Measurements from ENCODE around the gene SPTLC2. TPM values are rescaled to one million over a fixed set of nuclear protein-coding genes. Genes with fewer than 3 reads are reported as not detected.

Gene SPTLC2
- total RNA-seq, 2 donors from 2014 or later = 22.6 to 25.3 TPM

GRCh38 chr14:77488558-77488957 lies 127.9 kb downstream of the SPTLC2 start:
- no peak overlapping the region for H3K27ac ChIP-seq
- no peak for ATAC-seq (ENCODE audit: insufficient number of reproducible peaks, low FRiP score, low read depth)
- H3K4me3 ChIP-seq = no peak overlapping the region
- no peaks in the 10 kb centered on the region for H3K36me3 ChIP-seq
- no peaks in the 10 kb centered on the region for H3K27me3 ChIP-seq (replicated peaks; ENCODE audit: insufficient read depth)
- TF ChIP-seq CTCF (IDR thresholded peaks at IDR 0.05) = no peak
- no peaks in the 10 kb centered on the region for H3K4me1 ChIP-seq (ENCODE audit: control insufficient read depth in 1 of 2, low read depth in 2 of 2)
- H3K9me3 ChIP-seq = no peaks in the 10 kb centered on the region
- no peak for DNase-seq (ENCODE audit: low spot score)

GRCh38 chr14:77485901-77486678 lies 130.3 kb downstream of the SPTLC2 start:
- TF ChIP-seq CTCF (IDR thresholded peaks at IDR 0.05) = no peak
- DNase-seq (ENCODE audit: low spot score) = no peak
- no peak for ATAC-seq (ENCODE audit: insufficient number of reproducible peaks, low FRiP score, low read depth)

GRCh38 chr14:77485256-77485655 lies 131.2 kb downstream of the SPTLC2 start:
- H3K4me1 ChIP-seq (ENCODE audit: control insufficient read depth in 1 of 2, low read depth in 2 of 2) = no peaks in the 10 kb centered on the region
- H3K27ac ChIP-seq = no peak overlapping the region
- ATAC-seq (ENCODE audit: insufficient number of reproducible peaks, low FRiP score, low read depth) = no peak

More at GRCh38 chr14:77485901-77486678, 130.3 kb downstream of the SPTLC2 start:
- Histone ChIP-seq H3K27me3 (replicated peaks; ENCODE audit: insufficient read depth) (no peaks in the 10 kb centered on the region), H3K4me3 (no peak overlapping the region), H3K27ac (no peak overlapping the region), H3K9me3 (no peaks in the 10 kb centered on the region), H3K4me1 (ENCODE audit: control insufficient read depth in 1 of 2, low read depth in 2 of 2) (no peaks in the 10 kb centered on the region), H3K36me3 (no peaks in the 10 kb centered on the region)

GRCh38 chr14:77482422-77482821 lies 134.0 kb downstream of the SPTLC2 start:
- no peaks in the 10 kb centered on the region for H3K4me1 ChIP-seq (ENCODE audit: control insufficient read depth in 1 of 2, low read depth in 2 of 2)
- no peak overlapping the region for H3K27ac ChIP-seq
- no peaks in the 10 kb centered on the region for H3K36me3 ChIP-seq
- ATAC-seq (ENCODE audit: insufficient number of reproducible peaks, low FRiP score, low read depth) = no peak
- DNase-seq (ENCODE audit: low spot score) = no peak
- no peak for TF ChIP-seq CTCF (IDR thresholded peaks at IDR 0.05)
- H3K9me3 ChIP-seq = no peaks in the 10 kb centered on the region
- no peak overlapping the region for H3K4me3 ChIP-seq
- no peaks in the 10 kb centered on the region for H3K27me3 ChIP-seq (replicated peaks; ENCODE audit: insufficient read depth)

More at GRCh38 chr14:77485256-77485655, 131.2 kb downstream of the SPTLC2 start:
- Histone ChIP-seq H3K27me3 (replicated peaks; ENCODE audit: insufficient read depth) (no peaks in the 10 kb centered on the region), H3K9me3 (no peaks in the 10 kb centered on the region), H3K4me3 (no peak overlapping the region), H3K36me3 (no peaks in the 10 kb centered on the region)
- TF ChIP-seq CTCF (IDR thresholded peaks at IDR 0.05) = no peak
- DNase-seq (ENCODE audit: low spot score) = no peak

- no peaks in the 10 kb centered on the region for H3K27me3 ChIP-seq (replicated peaks; ENCODE audit: insufficient read depth)
- ATAC-seq (ENCODE audit: insufficient number of reproducible peaks, low FRiP score, low read depth) = no peak
- no peak for TF ChIP-seq CTCF (IDR thresholded peaks at IDR 0.05)
Observed at GRCh38 chr14:77478796-77479195, 137.6 kb downstream of the SPTLC2 start.

More at GRCh38 chr14:77478796-77479195, 137.6 kb downstream of the SPTLC2 start:
- Histone ChIP-seq H3K4me3 (no peak overlapping the region), H3K27ac (no peak overlapping the region), H3K9me3 (no peaks in the 10 kb centered on the region), H3K36me3 (no peaks in the 10 kb centered on the region), H3K4me1 (ENCODE audit: control insufficient read depth in 1 of 2, low read depth in 2 of 2) (no peaks in the 10 kb centered on the region)
- DNase-seq (ENCODE audit: low spot score) = no peak
